HCT116 (cell line): ENCODE results near the gene MUC20. TPM values are rescaled to one million over a fixed set of nuclear protein-coding genes. Genes with fewer than 3 reads are reported as not detected.

Experiments used
- ATAC-seq: fragments of 200-7000 bp; cut with Tn5 transposase; 2 replicates; pipeline ENCODE4 v1.9.1; 2020; ENCODE audit warnings: mild to moderate bottlenecking, moderate library complexity
- BruUV-seq: library from RNA; stranded (reverse); fragments of 400-500 nt; replicated peaks from 2 replicates; lab custom pipeline; 2021; lab: Mats Ljungman, UMichigan
- CTCF ChIA-PET: fragments of 300-600 bp; sonication (Branson Sonifier 250); formaldehyde crosslinking; loops from one replicate; lab custom pipeline; 2021; ENCODE audit warnings: antibody characterized with exemption; lab: Charles Lee
- POLR2A ChIA-PET: fragments of 300-600, 350-600 bp; sonication (Branson Sonifier 250); formaldehyde crosslinking; loops from one replicate; lab custom pipeline; 2021; ENCODE audit warnings: antibody characterized with exemption; lab: Charles Lee
- RAD21 ChIA-PET, 2 experiments: fragments of 300-600 bp; sonication (Branson Sonifier 250); formaldehyde crosslinking; loops; one replicate each; lab custom pipeline; 2023; ENCODE audit warnings: low total read pairs in 2 of 2; ENCODE audit not compliant: uncharacterized antibody in 2 of 2, unreplicated experiment in 2 of 2, low non-redundant PET in 1 of 2; lab: Charles Lee
- DNase-seq: peaks from one replicate; pipeline ENCODE4 v3.0.0-alpha.2; 2010; ENCODE audit warnings: low read depth, low spot score
- H2AFZ ChIP-seq: fragments of 200-600 bp; shearing (Covaris generic), sonication (generic); 2 replicates; pipeline ENCODE4 v1.6.1; 2017; ENCODE audit warnings: low read depth, mixed run types, mixed read lengths, antibody characterized with exemption, low read length; ENCODE audit not compliant: poor library complexity, severe bottlenecking
- H3K27ac ChIP-seq: 2 replicates; pipeline ENCODE4 v1.5.1; 2012; ENCODE audit warnings: low read depth, low read length
- H3K27me3 ChIP-seq: fragments of 200-600 bp; sonication (generic); 2 replicates; pipeline ENCODE4 v1.6.1; 2016; ENCODE audit warnings: mixed run types, low read length, mixed read lengths; ENCODE audit not compliant: insufficient read depth
- H3K36me3 ChIP-seq, 2 experiments: fragments of 200-500 bp in 1 of 2; fragments of 200-600 bp in 1 of 2; sonication (Bioruptor generic) in 1 of 2; sonication (generic) in 1 of 2; 2 replicates each; pipeline versions ENCODE4 v1.5.1 to v1.6.1; 2014 to 2016; ENCODE audit warnings: low read length in 2 of 2, inconsistent platforms in 1 of 2, mixed read lengths in 1 of 2, mixed run types in 1 of 2; ENCODE audit not compliant: insufficient read depth in 2 of 2, control insufficient read depth in 1 of 2
- H3K4me1 ChIP-seq, 2 experiments: fragments of 200-600 bp in 1 of 2; sonication (generic) in 1 of 2; 2 replicates each; pipeline versions ENCODE4 v1.5.1 to v1.6.1; 2012 to 2017; ENCODE audit warnings: low read length in 2 of 2, inconsistent platforms in 1 of 2, mild to moderate bottlenecking in 1 of 2, mixed read lengths in 1 of 2, mixed run types in 1 of 2, moderate library complexity in 1 of 2; ENCODE audit not compliant: insufficient read depth in 2 of 2, control insufficient read depth in 1 of 2
- H3K4me2 ChIP-seq: fragments of 200-600 bp; sonication (generic); 2 replicates; pipeline ENCODE4 v1.6.1; 2017; ENCODE audit warnings: mixed run types, low read length, mixed read lengths
- H3K4me3 ChIP-seq, 2 experiments: fragments of 200-600 bp in 1 of 2; sonication (generic) in 1 of 2; replicated peaks in 1 of 2; 2 replicates each; pipeline ENCODE4 v1.5.1; 2011 to 2016; ENCODE audit warnings: low read length in 2 of 2, control low read depth in 1 of 2, low read depth in 1 of 2, mild to moderate bottlenecking in 1 of 2, mixed read lengths in 1 of 2, mixed run types in 1 of 2
- H3K79me2 ChIP-seq: fragments of 200-600 bp; sonication (generic); 2 replicates; pipeline ENCODE4 v1.6.1; 2017; ENCODE audit warnings: mild to moderate bottlenecking, mixed run types, low read length, moderate library complexity, mixed read lengths; ENCODE audit not compliant: insufficient read depth
- H3K9ac ChIP-seq: fragments of 200-600 bp; sonication (generic); 2 replicates; pipeline ENCODE4 v1.6.1; 2016; ENCODE audit warnings: low read length, mixed read lengths
- H3K9me2 ChIP-seq: fragments of 200-600 bp; sonication (generic), shearing (Covaris generic); 2 replicates; pipeline ENCODE4 v1.6.1; 2017; ENCODE audit warnings: mixed run types, mild to moderate bottlenecking, moderate library complexity; ENCODE audit not compliant: insufficient read depth
- H3K9me3 ChIP-seq, 2 experiments: fragments of 200-500 bp in 1 of 2; fragments of 200-600 bp in 1 of 2; sonication (Bioruptor generic) in 1 of 2; sonication (generic) in 1 of 2; 2 replicates each; pipeline ENCODE4 v1.6.1; 2014 to 2017; ENCODE audit warnings: low read length in 2 of 2, mixed read lengths in 2 of 2, inconsistent platforms in 1 of 2, low read depth in 1 of 2, mild to moderate bottlenecking in 1 of 2, mixed run types in 1 of 2, moderate library complexity in 1 of 2; ENCODE audit not compliant: control insufficient read depth in 1 of 2, insufficient read depth in 1 of 2
- H4K20me1 ChIP-seq: fragments of 200-600 bp; sonication (generic), shearing (Covaris generic); 2 replicates; pipeline ENCODE4 v1.6.1; 2017; ENCODE audit warnings: mixed run types, mild to moderate bottlenecking, moderate library complexity; ENCODE audit not compliant: insufficient read depth
- CTCF ChIP-seq, 3 experiments: fragments of 200-600 bp in 1 of 3; sonication (generic) in 1 of 3; IDR thresholded peaks in 2 of 3; conservative IDR thresholded peaks in 1 of 3; 2 replicates each; pipeline ENCODE4 v1.5.1; 2012 to 2017; ENCODE audit warnings: low read depth in 2 of 3, low read length in 2 of 3, antibody characterized with exemption in 1 of 3, borderline replicate concordance in 1 of 3, control low read depth in 1 of 3, mild to moderate bottlenecking in 1 of 3, mixed read lengths in 1 of 3, mixed run types in 1 of 3, moderate library complexity in 1 of 3; ENCODE audit not compliant: insufficient read depth in 1 of 3
- ELF1 ChIP-seq: IDR thresholded peaks from 2 replicates; pipeline ENCODE4 v1.6.1; 2012; ENCODE audit warnings: low read depth, borderline replicate concordance
- EZH2 ChIP-seq: fragments of 200-600 bp; sonication (generic); IDR thresholded peaks from 2 replicates; pipeline ENCODE4 v1.6.1; 2017; ENCODE audit warnings: antibody characterized with exemption, mixed run types
- FOSL1 ChIP-seq: IDR thresholded peaks from 2 replicates; pipeline ENCODE4 v1.6.1; 2012; ENCODE audit warnings: low read depth
- JUND ChIP-seq: IDR thresholded peaks from 2 replicates; pipeline ENCODE4 v1.6.1; 2012
- POLR2A ChIP-seq: IDR thresholded peaks from 2 replicates; pipeline ENCODE4 v1.7.0; 2011; ENCODE audit warnings: borderline replicate concordance; ENCODE audit not compliant: insufficient read depth, insufficient read length; ENCODE audit errors: extremely low read depth
- POLR2AphosphoS5 ChIP-seq: IDR thresholded peaks from 2 replicates; pipeline ENCODE4 v1.6.1; 2011; ENCODE audit warnings: mild to moderate bottlenecking, low read depth, low read length, moderate library complexity
- RAD21 ChIP-seq: IDR thresholded peaks from 2 replicates; pipeline ENCODE4 v1.6.1; 2012; ENCODE audit warnings: low read depth, mild to moderate bottlenecking
- SIN3A ChIP-seq: IDR thresholded peaks from 2 replicates; pipeline ENCODE4 v1.6.1; 2012; ENCODE audit warnings: low read depth
- SP1 ChIP-seq: IDR thresholded peaks from 2 replicates; pipeline ENCODE4 v1.6.1; 2012; ENCODE audit warnings: low read depth
- intact Hi-C: fragments of 100-400 bp; cut with micrococcal nuclease; formaldehyde crosslinking; loops from 2 replicates; pipeline ENCODE4 v1.10.0; 2022
- total RNA-seq: library from RNA; stranded (reverse); gene quantifications from one replicate; pipeline ENCODE4 v1.2.1, GENCODE V29; 2021; ENCODE audit not compliant: unreplicated experiment
- TF ChIP-seq, protein P1 (sequence below): IDR thresholded peaks from 2 replicates; pipeline ENCODE4 v1.6.1; 2012; ENCODE audit warnings: low read depth

MUC20 gene
- total RNA-seq, 1 experiment from 2014 or later = 2.4 TPM

DNA sequence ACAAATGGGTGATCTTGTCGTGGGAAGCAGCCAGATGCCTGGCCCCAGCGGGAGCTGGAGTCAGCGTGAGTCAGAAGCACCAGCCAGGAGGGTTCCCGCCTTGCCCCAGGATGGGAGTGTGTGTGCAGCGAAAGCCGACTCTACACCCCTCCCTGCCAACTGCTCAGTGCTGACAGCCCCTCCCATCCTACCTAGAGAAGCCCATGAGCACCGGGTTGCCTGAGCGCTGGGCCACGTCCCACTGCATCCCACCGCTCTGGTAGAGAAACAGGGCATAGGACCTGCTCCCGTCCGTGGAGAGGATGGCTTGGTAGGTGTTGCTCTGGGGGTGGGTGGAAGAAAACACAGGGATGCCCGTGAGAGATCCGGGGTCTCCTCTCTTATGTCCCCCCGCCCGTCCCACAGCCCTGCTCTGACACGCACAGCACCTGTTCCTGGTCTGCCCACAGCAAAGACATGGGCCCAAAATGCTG is 48.1 kb downstream of the MUC20 start:
- Histone ChIP-seq H3K27ac (no peak overlapping the region), H3K4me3 (no peak overlapping the region), H3K27me3 (no peaks in the 10 kb centered on the region), H3K79me2 (no peaks in the 10 kb centered on the region), H2AFZ (no peak overlapping the region), H3K4me1 (no peaks in the 10 kb centered on the region), H3K9me3 (no peaks in the 10 kb centered on the region), H3K36me3 (no peaks in the 10 kb centered on the region), H3K9ac (no peak overlapping the region), H4K20me1 (no peaks in the 10 kb centered on the region), H3K4me2 (no peak overlapping the region), H3K9me2 (no peaks in the 10 kb centered on the region)
- ChIA-PET POLR2A (no interaction called here), RAD21 (no interaction called here), CTCF (no interaction called here)
- ATAC-seq (no peak), DNase-seq (no peak)
- BruUV-seq = no TSS peak
- TF ChIP-seq POLR2A = no peak
- no peak for TF ChIP-seq POLR2AphosphoS5
- no peak for TF ChIP-seq CTCF (IDR thresholded peaks at IDR 0.05 in 2 of 3, conservative IDR thresholded peaks at IDR 0.05 in 1 of 3; ENCODE audit: borderline replicate concordance in 1 of 3, insufficient read depth in 1 of 3, low read depth in 2 of 3, low read length in 2 of 3)
- TF ChIP-seq SIN3A = no peak
- TF ChIP-seq SP1 = no peak
- TF ChIP-seq JUND = no peak
- TF ChIP-seq EZH2 = no peak
- TF ChIP-seq ELF1 = no peak
- no peak for TF ChIP-seq RAD21
- TF ChIP-seq, protein P1, sequence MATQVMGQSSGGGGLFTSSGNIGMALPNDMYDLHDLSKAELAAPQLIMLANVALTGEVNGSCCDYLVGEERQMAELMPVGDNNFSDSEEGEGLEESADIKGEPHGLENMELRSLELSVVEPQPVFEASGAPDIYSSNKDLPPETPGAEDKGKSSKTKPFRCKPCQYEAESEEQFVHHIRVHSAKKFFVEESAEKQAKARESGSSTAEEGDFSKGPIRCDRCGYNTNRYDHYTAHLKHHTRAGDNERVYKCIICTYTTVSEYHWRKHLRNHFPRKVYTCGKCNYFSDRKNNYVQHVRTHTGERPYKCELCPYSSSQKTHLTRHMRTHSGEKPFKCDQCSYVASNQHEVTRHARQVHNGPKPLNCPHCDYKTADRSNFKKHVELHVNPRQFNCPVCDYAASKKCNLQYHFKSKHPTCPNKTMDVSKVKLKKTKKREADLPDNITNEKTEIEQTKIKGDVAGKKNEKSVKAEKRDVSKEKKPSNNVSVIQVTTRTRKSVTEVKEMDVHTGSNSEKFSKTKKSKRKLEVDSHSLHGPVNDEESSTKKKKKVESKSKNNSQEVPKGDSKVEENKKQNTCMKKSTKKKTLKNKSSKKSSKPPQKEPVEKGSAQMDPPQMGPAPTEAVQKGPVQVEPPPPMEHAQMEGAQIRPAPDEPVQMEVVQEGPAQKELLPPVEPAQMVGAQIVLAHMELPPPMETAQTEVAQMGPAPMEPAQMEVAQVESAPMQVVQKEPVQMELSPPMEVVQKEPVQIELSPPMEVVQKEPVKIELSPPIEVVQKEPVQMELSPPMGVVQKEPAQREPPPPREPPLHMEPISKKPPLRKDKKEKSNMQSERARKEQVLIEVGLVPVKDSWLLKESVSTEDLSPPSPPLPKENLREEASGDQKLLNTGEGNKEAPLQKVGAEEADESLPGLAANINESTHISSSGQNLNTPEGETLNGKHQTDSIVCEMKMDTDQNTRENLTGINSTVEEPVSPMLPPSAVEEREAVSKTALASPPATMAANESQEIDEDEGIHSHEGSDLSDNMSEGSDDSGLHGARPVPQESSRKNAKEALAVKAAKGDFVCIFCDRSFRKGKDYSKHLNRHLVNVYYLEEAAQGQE = no peak
- TF ChIP-seq FOSL1 = no peak
- intact Hi-C loops = no loop called here
